Embryonic facial prominence (tissue), 1 donor: ENCODE measurements around the gene KLF11.
A peak's percentile ranks its signal among the peaks of the same experiment; 100 is the strongest.

Experiments
- DNase-seq: peaks from one replicate; pipeline ENCODE4 v3.0.0-alpha.2; 2016; ENCODE audit errors: extremely low spot score

Gene KLF11

GRCh38 chr2:10063566-10063965 is 20.2 kb downstream of the KLF11 start:
- no peak for DNase-seq

- DNase-seq: no peak
Measured at GRCh38 chr2:10064932-10065772, 21.8 kb downstream of the KLF11 start.

GRCh38 chr2:10065773-10066055 is 22.4 kb downstream of the KLF11 start:
- DNase-seq: no peak

GRCh38 chr2:10067330-10067729 is 24.0 kb downstream of the KLF11 start:
- DNase-seq: no peak

GRCh38 chr2:10067881-10068280 is 24.5 kb downstream of the KLF11 start:
- no peak for DNase-seq

GRCh38 chr2:10071176-10071575 is 27.8 kb downstream of the KLF11 start:
- no peak for DNase-seq

- no peak for DNase-seq
Measured at GRCh38 chr2:10071595-10071994, 28.2 kb downstream of the KLF11 start.

- peak; percentile 81 for DNase-seq
Measured at GRCh38 chr2:10072656-10073480, 29.5 kb downstream of the KLF11 start.

GRCh38 chr2:10073706-10074105 is 30.4 kb downstream of the KLF11 start:
- DNase-seq: no peak

GRCh38 chr2:10075101-10075500 is 31.8 kb downstream of the KLF11 start:
- DNase-seq: no peak

- DNase-seq: no peak
Measured at GRCh38 chr2:10075571-10076209, 32.3 kb downstream of the KLF11 start.

- no peak for DNase-seq
Measured at GRCh38 chr2:10076511-10076910, 33.2 kb downstream of the KLF11 start.

GRCh38 chr2:10076988-10077527 is 33.7 kb downstream of the KLF11 start:
- no peak for DNase-seq

GRCh38 chr2:10078001-10078400 is 34.7 kb downstream of the KLF11 start:
- DNase-seq: no peak

- DNase-seq: no peak
Measured at GRCh38 chr2:10078704-10079265, 35.4 kb downstream of the KLF11 start.

- DNase-seq: no peak
Measured at GRCh38 chr2:10079266-10079869, 36.0 kb downstream of the KLF11 start.

GRCh38 chr2:10079870-10080535 is 36.7 kb downstream of the KLF11 start, which contains the start of gene CYS1:
CYS1 (minus strand) TSS chr2:10080411; CDS start chr2:10080223, 188 bp downstream.
- no peak for DNase-seq

GRCh38 chr2:10080536-10081304 is 37.4 kb downstream of the KLF11 start:
- no peak for DNase-seq

GRCh38 chr2:10083046-10083445 is 39.7 kb downstream of the KLF11 start:
- DNase-seq: no peak

- DNase-seq: no peak
Measured at GRCh38 chr2:10083692-10084211, 40.4 kb downstream of the KLF11 start.
